Lung microvascular endothelial cell (primary cell): ENCODE data around the gene UTP14C. TPM values are rescaled to one million over a fixed set of nuclear protein-coding genes. Genes with fewer than 3 reads are reported as not detected.
"Not testable (repeated sequence)": the region's sequence is repeated elsewhere in the genome, so short reads cannot be mapped to it uniquely, and the experiment has no call there.

Source experiments
- DNase-seq, 2 donors: peaks; one replicate each; pipeline versions ENCODE4 v3.0.0 to v3.0.0-alpha.2; 2010; ENCODE audit warnings: low read depth in 2 of 2
- total RNA-seq: library from RNA; depleted of rRNA; stranded (reverse); fragments of >200 nt; gene quantifications from 2 replicates; pipeline ENCODE4 v1.2.1, GENCODE V29; 2014

Gene UTP14C
- total RNA-seq, 1 donor from 2014 or later, result 10.7 TPM

DNA sequence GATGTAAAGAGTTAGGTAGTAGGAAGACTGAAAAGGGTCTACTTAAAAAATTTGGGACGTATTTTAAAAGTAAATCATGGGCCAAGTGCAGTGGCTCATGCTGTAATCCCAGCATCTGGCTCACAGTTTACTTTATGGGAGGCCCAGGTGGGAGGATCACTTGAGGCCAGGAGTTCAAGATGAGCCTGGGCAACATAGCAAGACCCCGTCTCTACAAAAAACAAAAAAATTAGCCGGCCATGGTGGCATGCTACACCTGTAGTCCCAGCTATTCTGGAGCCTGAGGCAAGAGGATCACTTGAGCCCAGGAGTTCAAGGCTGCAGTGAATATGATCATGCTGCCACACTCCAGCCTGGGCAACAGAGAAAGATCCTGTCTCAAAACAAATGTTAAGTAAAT lies 23.0 kb downstream of the UTP14C start:
- no peak for DNase-seq

GRCh38 chr13:52048516-52048915 lies 24.0 kb downstream of the UTP14C start:
- DNase-seq, result peak; percentile 6 to 69

DNA sequence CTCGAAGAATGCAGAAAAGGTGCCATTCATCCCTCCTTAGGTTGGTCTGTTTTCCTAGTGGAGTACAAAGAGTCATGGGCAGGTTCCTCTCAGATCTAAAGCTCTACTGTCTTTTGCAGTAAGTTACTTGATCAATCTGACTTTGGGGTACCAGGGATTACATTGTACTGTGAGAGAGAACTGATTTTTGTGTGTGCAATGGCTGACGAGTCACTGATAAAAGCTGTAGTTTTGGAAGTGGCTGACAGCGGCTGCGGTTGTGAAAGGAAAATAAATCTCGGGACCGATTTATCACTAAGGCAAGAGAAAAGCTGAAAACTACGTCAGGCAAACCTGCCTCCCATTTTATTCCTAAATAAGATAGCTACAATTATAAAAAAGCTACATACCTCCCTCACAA lies 26.9 kb downstream of the UTP14C start:
- no peak for DNase-seq

- DNase-seq, result no peak
These were observed 29.0 kb downstream of the UTP14C start for GRCh38 chr13:52053460-52053859.

GRCh38 chr13:52061064-52061463 lies 36.6 kb downstream of the UTP14C start:
- not testable (repeated sequence) for DNase-seq

DNA sequence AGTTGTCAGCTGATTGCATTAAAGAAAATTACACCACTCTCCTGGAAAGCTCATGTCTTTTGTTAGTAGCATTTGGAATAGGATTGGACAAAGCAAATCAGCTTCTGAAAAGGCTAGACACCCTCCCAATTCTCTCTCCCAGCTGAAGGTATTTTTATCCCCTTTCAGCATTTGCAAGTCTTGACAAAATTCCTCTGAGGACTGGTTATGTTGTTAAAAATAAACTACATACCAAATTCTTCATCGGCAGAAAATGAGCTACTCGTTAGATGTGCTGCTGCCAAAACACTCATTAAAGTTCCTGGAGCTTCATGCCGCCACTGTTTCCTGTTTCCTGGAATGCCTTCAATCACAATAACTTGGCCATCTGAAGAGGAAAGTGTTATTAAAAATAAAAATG lies 37.1 kb downstream of the UTP14C start:
- DNase-seq, result peak; percentile 56 to 58

- peak in 1 of 2 donors; percentile 33 for DNase-seq
These were observed 42.7 kb downstream of the UTP14C start for GRCh38 chr13:52067237-52067636.

- peak; percentile 17 to 47 for DNase-seq
These were observed 46.5 kb downstream of the UTP14C start for GRCh38 chr13:52070929-52071523.

Other genes starting within 250 kb of the UTP14C start
- 5.4 and 9.9 TPM in 2 replicates for gene DHRS12, start 220.5 kb upstream of the UTP14C start, total RNA-seq
- gene TMEM272, start 179.5 kb upstream of the UTP14C start, total RNA-seq, result not detected in 2 replicates
- not detected in 2 replicates for gene CCDC70, start 162.7 kb upstream of the UTP14C start, total RNA-seq
- gene ATP7B, start 13.2 kb upstream of the UTP14C start, total RNA-seq, result 4.6 TPM in 2 replicates
- gene ALG11, start 12.3 kb upstream of the UTP14C start, total RNA-seq, result 11.3 and 17.9 TPM in 2 replicates
- under 0.01 and 0.20 TPM in 2 replicates for gene NEK5, start 104.4 kb downstream of the UTP14C start, total RNA-seq
- gene NEK3, start 134.9 kb downstream of the UTP14C start, total RNA-seq, result 6.9 and 13.5 TPM in 2 replicates